Left lung (tissue), 10 donors: Measurements from ENCODE around the gene SEPTIN7. TPM values are rescaled to one million over a fixed set of nuclear protein-coding genes. Genes with fewer than 3 reads are reported as not detected.

Experiments used
- ATAC-seq: fragments of 200-7000 bp; cut with Tn5 transposase; one replicate; pipeline ENCODE4 v1.9.1; 2020; ENCODE audit warnings: moderate library complexity
- DNase-seq, 4 donors: peaks; one replicate each; pipeline ENCODE4 v3.0.0-alpha.2; 2013 to 2020
- H3K27ac ChIP-seq, 2 donors: fragments of 200-600 bp; sonication (generic) in 1 of 2; one replicate each; pipeline versions ENCODE4 v1.5.0 to v1.8.0; 2020 to 2021
- H3K27me3 ChIP-seq, 2 donors: fragments of 200-600 bp; sonication (generic) in 1 of 2; one replicate each; pipeline versions ENCODE4 v1.5.0 to v1.8.0; 2020 to 2021
- H3K36me3 ChIP-seq, 2 donors: fragments of 200-600 bp; sonication (generic) in 1 of 2; one replicate each; pipeline versions ENCODE4 v1.5.0 to v1.8.0; 2020 to 2021
- H3K4me1 ChIP-seq, 2 donors: fragments of 200-600 bp; one replicate each; pipeline ENCODE4 v1.8.0; 2021
- H3K4me3 ChIP-seq, 2 donors: fragments of 200-600 bp; sonication (generic) in 1 of 2; one replicate each; pipeline versions ENCODE4 v1.5.0 to v1.8.0; 2020 to 2021; ENCODE audit warnings: mild to moderate bottlenecking in 1 of 2
- H3K9me3 ChIP-seq, 2 donors: fragments of 200-600 bp; sonication (generic) in 1 of 2; one replicate each; pipeline versions ENCODE4 v1.5.0 to v1.8.0; 2020 to 2021
- CTCF ChIP-seq, 2 donors: fragments of 200-600 bp; sonication (generic) in 1 of 2; IDR thresholded peaks; one replicate each; pipeline versions ENCODE4 v1.5.0 to v1.8.0; 2021; ENCODE audit warnings: antibody characterized with exemption in 2 of 2
- intact Hi-C, 2 donors: fragments of 100-400 bp; cut with DNase I; formaldehyde crosslinking; loops; one replicate each; pipeline versions ENCODE4 v1.11.2 to v1.14.2; 2022
- polyA plus RNA-seq, 6 donors: library from polyadenylated mRNA; unstranded; fragments of 120-200 nt; gene quantifications; one replicate each; pipeline ENCODE4 v1.2.1, GENCODE V29; 2013; ENCODE audit not compliant: insufficient read length in 6 of 6
- total RNA-seq, 2 donors: library from RNA; stranded (reverse); fragmentation: NEBNext Ultra II Directional; extraction: Animal tissue kit (Norgen Biotek cat#: 25700); gene quantifications; one replicate each; pipeline ENCODE4 v1.2.1, GENCODE V29; 2021
- donor health status: DM: no; HTN: yes; CAD: no.
- donor health status: DM: no; HTN: no; CAD: no.

Gene SEPTIN7
- total and polyA plus RNA-seq, 8 donors = 174 to 511 (median 440) TPM

- intact Hi-C loops = no loop called here
- no peak for DNase-seq
- H3K9me3 ChIP-seq = peaks cover 0 to 5% of the 10 kb centered on the region in 2 donors
- TF ChIP-seq CTCF (IDR thresholded peaks at IDR 0.05) = no peak
- no peaks in the 10 kb centered on the region for H3K36me3 ChIP-seq
- no peaks in the 10 kb centered on the region for H3K27me3 ChIP-seq
- peaks cover 0 to 14% of the 10 kb centered on the region in 2 donors for H3K4me1 ChIP-seq
- no peak overlapping the region for H3K27ac ChIP-seq
- no peak overlapping the region for H3K4me3 ChIP-seq
- ATAC-seq = no peak
Measured at GRCh38 chr7:35817930-35818329, 17.1 kb downstream of the SEPTIN7 start.

- Histone ChIP-seq H3K4me3 (no peak overlapping the region), H3K27me3 (no peaks in the 10 kb centered on the region), H3K36me3 (no peaks in the 10 kb centered on the region), H3K4me1 (peaks cover 0 to 15% of the 10 kb centered on the region in 2 donors), H3K27ac (no peak overlapping the region), H3K9me3 (peaks cover 0 to 5% of the 10 kb centered on the region in 2 donors)
- ATAC-seq (no peak), DNase-seq (no peak)
- no peak for TF ChIP-seq CTCF (IDR thresholded peaks at IDR 0.05)
- intact Hi-C loops = no loop called here
Measured at GRCh38 chr7:35818513-35818912, 17.7 kb downstream of the SEPTIN7 start.

GRCh38 chr7:35819310-35819709, 18.5 kb downstream of the SEPTIN7 start:
- TF ChIP-seq CTCF (IDR thresholded peaks at IDR 0.05) = no peak
- H3K9me3 ChIP-seq = peaks cover 0 to 5% of the 10 kb centered on the region in 2 donors
- ATAC-seq (no peak), DNase-seq (no peak)
- H3K27ac ChIP-seq = no peak overlapping the region
- H3K36me3 ChIP-seq = no peaks in the 10 kb centered on the region
- H3K4me1 ChIP-seq = peaks cover 6 to 22% of the 10 kb centered on the region in 2 donors
- H3K27me3 ChIP-seq = no peaks in the 10 kb centered on the region
- no peak overlapping the region for H3K4me3 ChIP-seq
- intact Hi-C loops = no loop called here

DNA sequence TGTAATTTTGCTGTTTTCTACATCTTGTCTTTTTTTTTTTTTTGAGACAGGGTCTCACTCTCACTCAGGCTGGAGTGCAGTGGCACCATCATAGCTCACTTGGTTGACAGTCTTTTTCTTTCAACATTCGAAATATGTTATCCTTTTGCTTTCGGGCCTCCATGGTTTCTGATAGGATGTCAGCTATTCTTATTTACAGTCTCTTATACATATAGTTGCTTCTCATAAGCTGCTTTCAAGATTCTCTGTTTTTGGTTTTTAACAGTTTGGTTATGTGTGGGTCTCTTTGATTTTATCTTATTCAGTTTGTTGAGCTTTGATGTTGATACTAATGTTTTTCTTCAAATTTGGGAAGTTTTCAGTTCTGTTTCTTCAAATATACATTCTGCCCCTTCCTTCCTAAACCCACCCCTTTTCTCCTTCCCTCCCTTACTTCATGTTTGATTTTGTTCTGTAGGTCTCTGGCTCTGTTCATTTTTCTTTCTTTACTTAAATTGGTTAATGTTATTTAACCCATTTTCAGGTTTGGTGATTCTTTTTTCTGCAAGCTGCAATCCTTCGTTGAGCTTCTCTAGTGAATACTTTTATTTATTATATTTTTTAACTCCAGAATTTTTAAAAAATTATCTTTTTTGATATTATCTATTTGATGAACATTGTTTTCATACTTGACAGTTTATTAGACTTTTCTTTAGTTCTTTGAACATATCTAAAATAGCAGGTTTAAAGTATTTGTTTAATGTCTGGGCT, 19.3 kb downstream of the SEPTIN7 start:
- ATAC-seq (no peak), DNase-seq (no peak)
- Histone ChIP-seq H3K9me3 (peaks cover 0 to 5% of the 10 kb centered on the region in 2 donors), H3K27me3 (no peaks in the 10 kb centered on the region), H3K27ac (no peak overlapping the region), H3K4me3 (no peak overlapping the region), H3K36me3 (no peaks in the 10 kb centered on the region), H3K4me1 (peaks cover 6 to 29% of the 10 kb centered on the region in 2 donors)
- TF ChIP-seq CTCF (IDR thresholded peaks at IDR 0.05) = no peak
- intact Hi-C loops = no loop called here

GRCh38 chr7:35820858-35821257, 20.0 kb downstream of the SEPTIN7 start:
- Histone ChIP-seq H3K27me3 (no peaks in the 10 kb centered on the region), H3K4me3 (no peak overlapping the region), H3K4me1 (peaks cover 6 to 35% of the 10 kb centered on the region in 2 donors), H3K9me3 (peaks cover 0 to 5% of the 10 kb centered on the region in 2 donors), H3K36me3 (no peaks in the 10 kb centered on the region), H3K27ac (no peak overlapping the region)
- no peak for DNase-seq
- no peak for TF ChIP-seq CTCF (IDR thresholded peaks at IDR 0.05)
- no peak for ATAC-seq
- intact Hi-C loops = no loop called here
